ENCODE results near the gene TCF19.

The TCF19 gene, protein sequence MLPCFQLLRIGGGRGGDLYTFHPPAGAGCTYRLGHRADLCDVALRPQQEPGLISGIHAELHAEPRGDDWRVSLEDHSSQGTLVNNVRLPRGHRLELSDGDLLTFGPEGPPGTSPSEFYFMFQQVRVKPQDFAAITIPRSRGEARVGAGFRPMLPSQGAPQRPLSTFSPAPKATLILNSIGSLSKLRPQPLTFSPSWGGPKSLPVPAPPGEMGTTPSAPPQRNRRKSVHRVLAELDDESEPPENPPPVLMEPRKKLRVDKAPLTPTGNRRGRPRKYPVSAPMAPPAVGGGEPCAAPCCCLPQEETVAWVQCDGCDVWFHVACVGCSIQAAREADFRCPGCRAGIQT
- 21.0 to 40.8 (median 30.1) reads per million in 4 experiments for total RNA-seq

DNA sequence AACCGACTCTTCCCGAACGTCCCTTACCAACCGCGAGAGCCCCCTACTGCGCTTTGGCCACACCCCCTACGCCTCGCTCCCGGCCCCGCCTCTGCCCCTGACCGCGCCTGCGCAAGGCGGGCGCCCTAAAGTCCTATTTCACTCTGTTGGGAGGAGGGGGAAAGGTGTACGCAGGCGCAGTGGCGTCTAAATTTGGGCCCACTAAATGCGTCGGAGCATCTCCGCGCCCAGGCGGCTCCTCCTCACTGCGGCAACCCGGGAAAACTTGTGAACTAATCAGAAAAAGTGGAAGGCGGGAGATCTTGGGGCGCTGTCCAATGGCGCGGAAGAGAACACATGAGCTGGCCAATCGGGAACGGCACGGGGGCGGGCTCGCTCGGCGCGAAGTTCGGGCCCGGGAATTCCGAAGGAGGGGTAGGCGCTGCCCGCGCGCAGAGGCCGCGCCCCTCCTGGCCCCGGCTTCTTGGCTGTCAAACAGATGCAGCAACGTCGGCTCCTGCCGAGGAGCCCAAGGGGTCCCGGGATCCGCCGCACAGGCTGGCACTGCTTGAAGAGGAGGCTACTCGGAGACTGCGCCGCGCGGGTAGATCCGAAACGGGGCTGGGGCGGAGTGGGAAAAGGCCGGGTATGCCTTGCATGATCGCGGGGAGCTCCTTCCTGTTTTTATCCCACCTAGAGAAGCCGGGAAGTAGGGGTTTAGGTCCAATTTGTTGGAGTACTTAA is at the start of gene TCF19:
TSS of gene TCF19 (plus strand) at position 450 of the 723 bp plus-strand sequence. CDS start 881 bp downstream, outside the sequence.
- peak; percentile 99 for DNase-seq

DNA sequence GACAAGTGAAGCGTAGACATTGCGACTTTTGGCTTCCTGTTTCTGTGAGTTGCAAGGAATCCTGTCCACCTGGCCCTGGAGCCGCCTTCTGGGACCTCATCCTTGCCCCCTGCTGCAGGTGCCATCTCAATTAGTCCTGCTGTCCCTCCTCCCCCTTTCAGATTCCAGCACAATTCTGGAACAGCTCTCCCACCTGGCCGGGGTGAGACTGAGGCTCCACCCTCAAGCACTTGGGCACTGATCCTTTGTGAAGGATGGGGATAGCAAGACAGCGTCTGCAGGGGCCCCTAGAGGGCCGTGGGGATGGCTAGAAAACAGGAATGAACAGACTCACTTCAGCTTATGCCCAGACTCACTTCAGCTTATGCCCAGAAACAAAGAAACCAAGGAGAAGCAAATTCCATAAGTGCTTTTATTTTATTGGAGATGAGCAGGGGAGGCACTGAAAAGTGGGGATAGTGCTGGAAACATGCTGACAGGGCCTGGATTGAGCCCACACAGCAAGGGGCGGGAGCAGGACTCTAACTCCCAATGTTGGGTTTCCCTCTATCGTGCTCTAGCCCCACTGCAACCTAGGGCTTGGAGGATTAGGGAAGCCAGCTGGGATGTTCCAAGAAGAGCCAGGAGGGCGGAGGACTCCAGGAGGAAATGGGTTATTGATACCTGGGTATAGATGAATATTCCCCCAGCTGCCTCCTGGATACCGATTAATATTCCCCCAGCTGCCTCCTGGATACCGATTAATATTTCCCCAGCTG is 47.4 kb upstream of the TCF19 start:
- DNase-seq: no peak

DNA sequence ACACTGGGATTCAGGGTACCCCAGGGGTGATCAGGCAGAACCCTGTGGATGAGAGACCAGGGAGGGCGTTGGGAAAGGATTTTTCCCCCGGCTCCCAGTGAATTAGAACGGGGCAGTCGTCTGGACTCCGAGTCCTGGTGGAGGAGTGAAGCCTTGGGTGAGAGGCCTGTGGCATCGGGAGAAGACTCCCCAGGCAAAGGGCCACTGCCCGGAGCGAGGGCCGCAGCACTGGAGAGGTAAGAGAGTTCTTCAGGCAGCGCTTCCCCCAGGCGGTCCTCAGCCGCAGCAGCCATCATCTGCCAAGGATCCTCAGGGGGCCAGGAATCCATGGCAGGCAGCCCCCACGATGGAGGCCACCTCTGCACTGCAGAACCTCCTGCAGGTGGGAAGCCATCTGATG is 46.7 kb upstream of the TCF19 start:
- DNase-seq: no peak

DNA sequence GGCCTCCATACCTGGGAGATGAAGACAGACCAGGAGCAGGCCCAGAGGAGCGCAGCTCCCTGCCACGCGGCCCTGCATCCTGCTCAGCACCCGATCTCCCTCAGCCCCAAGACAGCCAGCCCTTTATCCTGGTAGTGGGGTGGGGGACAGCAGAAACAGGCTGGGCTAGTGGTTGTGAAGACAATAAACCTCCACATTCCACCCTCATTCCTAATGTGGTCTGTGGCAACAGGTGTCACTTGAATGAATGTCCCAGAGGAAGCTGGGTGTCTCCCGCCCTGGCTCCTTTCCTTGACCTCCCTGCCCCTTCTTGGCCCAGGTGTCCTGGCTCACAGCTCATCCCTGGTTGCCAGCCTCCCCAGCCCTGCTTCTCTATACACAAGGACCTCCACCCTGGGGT is 45.9 kb upstream of the TCF19 start, which contains the start of gene C6orf15:
TSS of gene C6orf15 (minus strand) at position 98 of the 400 bp plus-strand sequence. CDS start at position 78, 20 bp downstream.
- DNase-seq: no peak

DNA sequence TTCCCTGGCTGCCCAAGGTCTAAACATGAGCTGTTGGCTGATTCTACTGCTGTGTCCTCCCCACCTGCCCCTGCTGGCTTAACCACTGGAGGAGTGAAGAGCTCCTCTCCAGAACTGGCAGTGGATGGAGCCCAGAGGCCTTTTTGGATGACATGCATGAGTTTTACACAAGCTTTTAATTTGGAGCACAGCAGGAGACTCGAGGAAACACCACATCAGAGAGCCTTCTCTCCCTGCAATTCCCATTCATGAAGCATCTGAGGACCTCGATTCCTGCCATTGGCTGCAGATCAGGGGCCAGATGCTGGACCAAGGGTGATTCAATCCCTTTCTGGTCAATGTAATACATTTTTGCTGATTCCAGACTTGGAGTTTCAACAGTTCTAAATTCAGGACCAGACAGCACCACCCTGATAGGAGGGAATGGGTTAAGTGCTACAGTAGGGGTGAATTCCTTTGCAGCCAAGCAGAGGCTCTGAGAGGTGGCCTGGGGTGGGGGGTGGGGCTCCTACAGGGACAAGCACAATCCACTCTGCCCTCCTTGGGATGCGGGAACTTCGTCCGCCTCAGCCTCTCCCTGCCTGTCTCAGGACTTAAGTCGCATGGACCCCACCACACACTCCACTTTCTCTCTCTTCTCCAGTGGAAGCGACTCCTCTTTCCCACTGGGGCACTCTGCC is 44.4 kb upstream of the TCF19 start:
- DNase-seq: no peak

DNA sequence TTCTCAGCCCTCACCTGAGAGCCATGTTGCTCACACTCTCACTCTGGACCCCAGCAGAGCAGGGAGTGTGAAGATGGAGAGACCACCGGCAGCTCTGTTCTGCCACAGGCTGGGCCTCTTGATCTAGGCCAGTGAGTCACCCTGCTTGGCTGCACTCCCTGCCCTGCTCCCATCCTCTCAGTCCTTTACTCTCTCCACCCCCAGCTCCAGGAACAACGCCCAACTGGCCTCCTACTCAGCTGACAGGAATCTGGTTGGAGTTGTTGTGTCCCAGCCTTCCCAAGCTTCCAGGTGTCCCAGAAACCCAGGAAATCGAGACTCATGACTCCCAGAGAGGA is 43.9 kb upstream of the TCF19 start, which contains the start of gene PSORS1C1:
TSS of gene PSORS1C1 (plus strand) at position 260 of the 338 bp plus-strand sequence. CDS start 14,833 bp downstream, outside the sequence.
- no peak for DNase-seq

DNA sequence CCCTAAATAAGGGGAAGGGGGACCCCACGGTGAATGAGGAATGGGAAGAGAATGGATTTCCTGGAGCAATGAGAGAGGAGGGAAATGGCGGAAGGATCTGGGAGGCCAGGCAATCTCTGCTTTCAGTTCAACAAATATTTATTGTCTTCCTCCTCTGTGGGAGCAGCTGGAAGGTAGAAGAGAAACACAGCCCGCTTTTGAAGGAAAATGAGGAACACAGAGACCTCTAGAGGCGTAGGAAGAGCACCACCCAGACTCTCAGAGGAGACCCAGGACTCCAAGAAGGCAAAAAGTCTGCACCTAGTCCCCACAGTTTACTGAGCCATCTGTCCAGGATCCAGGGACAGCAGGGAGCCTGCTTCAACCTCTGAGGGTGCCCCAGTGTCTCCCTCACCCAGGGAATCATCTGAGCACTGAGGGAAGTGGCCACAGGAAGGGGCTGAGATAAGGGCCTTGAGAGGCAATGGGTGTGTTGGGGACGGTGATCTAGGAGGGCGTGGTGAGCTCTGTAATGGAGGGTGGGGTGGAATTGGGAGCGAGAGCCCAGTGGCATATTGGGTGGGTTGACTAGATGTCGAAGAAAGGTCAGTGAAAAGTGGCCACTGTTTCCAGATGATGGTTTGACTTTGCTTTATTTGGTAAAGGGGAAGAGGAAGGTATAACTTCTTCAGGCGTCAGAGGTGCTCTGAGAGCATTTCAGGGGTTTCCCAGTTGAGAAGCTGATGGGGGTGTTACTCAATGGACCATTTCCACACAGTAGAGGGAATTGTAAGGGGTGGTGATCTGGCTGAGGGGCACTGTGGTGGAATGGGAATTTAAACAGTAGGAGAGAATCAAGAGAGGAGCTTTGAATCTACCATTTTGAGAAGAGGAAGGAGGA is 43.2 kb upstream of the TCF19 start:
- no peak for DNase-seq

DNA sequence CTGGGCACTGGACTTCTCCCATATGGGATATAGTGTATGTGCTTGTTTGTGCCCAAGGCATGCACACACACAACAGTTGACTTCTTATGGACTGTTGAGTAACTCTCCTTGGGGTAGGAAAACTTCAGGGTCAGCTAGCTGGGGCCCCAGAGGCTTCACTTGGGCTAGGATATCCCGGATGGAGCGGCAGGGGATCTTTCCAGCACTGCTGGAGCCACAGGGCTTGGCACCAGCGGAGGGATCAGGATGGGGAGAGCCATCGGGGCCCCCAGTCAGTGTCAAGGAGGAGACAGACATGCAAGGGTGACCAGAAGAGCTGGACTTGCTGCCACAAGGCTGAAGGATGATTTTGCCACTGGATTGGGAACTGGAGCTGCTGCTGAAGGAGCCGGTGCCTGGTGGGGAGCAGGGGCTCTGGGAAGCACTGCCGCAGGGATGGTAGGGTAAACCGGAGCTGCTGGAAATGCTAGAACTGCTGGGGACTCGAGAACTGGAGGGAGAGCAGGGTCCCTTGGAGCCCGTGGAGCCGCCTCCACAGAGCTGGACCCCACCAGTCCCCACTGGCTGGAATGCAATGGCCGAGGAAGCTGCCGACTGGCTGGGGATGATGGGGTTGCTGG is 42.3 kb upstream of the TCF19 start:
- DNase-seq: no peak

DNA sequence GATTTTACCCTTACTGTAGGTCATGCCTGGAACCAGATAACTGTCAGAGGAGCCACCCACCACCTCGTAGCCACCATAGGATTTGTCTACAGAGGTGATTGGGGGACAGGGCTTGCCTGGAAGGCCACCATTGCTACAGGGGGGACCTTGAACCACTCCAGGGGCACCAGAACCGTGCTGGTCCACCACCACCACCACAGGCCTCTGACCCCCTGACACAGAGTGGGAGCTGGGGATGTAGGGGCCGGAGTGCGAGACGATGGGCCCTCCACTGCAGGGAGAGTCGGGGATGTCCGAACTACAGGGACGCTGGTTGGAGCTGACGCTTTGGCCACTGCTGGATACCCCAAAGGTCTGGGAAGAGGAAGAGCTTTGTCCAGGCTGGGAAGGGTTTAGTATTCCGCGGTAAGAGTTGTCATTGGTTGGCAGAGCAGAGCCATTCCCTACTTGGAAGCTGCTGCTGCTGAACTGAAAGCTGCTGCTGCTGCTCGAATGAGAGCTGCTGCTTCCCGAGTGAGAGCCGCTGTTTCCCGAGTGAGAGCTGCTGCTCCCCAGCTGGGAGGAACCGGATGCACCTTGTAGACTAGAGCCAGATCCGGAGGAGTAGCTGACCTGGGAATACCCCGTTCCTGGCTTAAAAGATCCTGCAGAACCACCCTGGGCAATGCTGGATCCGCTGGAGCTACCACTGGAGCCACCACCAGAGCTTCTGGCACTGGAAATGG is 41.6 kb upstream of the TCF19 start:
- no peak for DNase-seq

DNA sequence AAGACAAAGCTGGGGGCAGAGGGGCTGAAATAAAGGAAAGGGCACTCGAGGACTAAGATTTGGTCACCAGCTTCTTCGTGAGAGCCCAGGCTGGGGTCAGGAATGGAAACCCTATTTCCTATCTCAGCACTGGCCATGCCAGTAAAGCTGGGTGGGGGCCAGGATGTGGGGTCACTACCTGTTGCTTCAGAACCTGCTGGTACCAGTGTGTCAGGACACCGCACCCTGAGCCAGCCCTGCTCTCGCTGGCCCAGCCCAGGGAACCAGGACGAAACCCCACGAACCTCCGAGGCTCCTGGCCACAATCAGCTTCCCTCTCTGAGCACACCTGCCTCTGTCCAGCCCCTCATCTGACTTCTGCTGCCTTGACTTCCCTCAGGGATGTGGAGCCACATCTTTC is 40.2 kb upstream of the TCF19 start:
- DNase-seq: no peak

DNA sequence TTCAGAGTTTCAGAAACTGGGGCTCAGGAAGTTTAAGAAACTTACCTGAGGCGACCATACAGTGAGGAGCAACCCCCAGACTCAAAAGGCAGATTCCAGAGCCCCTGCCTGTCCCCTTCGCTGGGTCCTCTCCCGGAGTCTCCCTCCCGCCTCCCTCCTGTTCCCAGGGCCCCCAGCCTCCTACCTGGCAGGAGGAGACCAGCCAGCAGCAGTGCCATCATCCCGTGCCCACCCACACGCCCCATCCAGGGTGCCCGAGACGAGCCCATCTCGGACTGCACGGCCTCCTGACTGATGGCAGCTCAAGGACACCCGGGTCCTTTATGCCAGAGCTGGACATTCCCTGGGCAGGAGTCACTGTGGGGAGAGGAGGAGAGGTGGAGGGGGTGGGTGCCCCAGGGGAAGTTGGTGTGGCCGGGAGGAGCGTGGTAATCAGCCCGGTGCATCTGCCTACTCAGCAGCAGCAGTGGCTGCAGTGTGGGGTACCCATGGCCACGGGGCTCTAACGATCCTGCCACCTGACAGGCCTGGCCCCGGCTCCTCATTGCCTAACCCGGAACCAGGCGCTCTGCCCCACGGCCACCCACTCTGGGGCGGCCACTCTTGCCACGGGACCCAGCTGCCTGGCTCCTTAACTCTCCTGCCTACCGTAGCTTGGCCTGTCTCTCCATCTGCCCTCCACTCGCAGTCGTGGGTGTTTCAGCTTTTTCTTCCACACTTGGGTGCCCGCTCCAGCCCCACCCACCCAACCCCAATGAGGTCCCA is 38.1 kb upstream of the TCF19 start, which contains the start of gene CDSN:
TSS of gene CDSN (minus strand) at position 296 of the 765 bp plus-strand sequence. CDS start at position 269, 27 bp downstream.
- DNase-seq: no peak

DNA sequence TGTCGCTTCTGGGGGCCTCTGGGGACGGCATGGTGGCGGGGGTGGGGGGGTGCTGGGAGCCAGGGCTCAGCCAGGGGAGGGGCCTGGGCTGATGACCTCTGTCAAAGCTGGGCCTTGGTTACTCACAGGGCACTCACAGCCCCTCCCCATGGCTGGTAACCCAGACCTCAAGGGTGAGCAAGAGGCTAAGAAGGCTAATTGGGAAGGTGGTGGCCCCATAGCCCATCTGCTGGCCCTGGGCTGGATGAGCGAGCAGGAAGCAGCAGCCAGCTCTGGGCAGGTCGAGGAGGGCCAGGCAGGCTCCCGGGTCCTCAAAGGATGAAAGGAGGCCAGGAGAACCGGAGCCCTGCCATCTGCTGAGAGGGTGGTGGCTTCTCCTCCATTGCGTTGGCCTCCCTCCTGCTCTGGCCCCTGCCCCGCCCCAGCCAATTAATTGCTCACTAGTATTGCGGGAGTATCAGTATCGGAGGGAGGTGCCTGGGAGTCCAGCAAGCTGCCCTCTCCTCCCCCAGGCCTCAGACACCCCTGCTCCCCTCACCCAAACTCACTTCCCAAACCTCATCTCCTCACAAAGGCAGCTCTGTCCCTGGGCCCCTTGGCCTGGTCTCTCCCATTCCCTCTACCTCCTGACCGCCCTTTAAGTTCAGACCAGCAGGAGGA is 37.1 kb upstream of the TCF19 start:
- no peak for DNase-seq

DNA sequence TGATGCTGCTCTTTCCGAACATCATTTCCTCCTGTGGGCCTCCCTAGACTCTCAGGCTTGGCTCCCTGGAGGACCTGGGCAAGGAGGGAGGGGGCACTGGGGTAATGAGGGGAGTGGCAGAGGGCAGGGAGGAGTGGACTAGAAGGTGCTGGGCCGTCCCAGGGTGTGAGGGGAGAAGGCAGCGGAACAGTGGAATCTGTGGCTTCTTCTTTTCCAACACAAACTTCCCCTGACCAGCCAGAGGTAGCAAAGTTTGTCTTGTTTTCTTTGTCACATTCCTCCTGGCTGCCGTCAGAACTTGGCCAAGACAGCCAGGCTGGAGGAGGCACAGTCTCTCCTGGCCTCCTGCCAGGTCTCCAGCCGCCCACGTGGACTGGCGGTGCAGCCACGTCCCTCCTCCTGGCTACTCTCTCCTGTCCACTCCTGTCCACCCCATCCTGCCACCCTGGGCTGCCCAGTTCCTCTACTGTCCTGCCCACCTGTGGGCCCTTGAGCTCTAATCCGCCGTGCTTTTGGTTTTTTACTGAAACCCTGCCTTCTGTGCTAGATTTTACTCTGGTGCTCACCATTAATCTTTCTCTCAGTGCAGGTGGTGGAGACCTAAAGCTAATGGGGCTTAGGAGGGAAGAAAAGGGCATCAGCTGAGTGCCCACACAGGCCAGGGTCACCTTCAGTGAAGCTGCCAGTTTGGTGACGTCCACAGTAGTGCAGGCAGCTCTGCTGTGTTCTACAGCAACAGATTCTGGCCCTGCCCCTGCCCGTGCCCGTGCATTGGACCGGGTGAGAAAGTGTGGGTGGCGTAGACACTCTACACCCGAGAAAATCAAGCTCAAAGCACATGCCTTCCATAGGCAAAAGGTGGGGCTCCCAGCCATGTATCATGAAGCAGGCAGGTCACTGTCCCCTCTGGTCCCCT is 35.3 kb upstream of the TCF19 start:
- DNase-seq: no peak

DNA sequence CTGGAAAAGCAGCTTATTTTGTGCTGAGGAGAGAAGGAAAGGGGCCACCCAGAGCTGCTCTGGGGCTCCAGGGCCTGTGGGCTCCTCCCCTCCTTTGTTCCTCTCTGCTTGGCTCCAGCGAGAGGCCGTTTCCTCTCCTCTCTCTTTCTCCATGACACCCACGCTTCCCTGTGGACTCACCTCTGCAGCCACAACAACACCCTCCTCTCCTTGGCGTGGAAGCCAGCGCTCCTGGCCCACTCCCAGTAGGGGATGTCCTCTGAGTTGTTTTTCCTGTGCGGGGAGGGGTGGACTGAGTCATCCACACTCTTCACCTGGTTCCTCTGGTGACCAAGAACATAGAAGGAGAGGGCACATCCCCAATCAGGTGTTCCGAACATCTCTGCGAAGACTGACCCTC is 33.2 kb upstream of the TCF19 start:
- no peak for DNase-seq

DNA sequence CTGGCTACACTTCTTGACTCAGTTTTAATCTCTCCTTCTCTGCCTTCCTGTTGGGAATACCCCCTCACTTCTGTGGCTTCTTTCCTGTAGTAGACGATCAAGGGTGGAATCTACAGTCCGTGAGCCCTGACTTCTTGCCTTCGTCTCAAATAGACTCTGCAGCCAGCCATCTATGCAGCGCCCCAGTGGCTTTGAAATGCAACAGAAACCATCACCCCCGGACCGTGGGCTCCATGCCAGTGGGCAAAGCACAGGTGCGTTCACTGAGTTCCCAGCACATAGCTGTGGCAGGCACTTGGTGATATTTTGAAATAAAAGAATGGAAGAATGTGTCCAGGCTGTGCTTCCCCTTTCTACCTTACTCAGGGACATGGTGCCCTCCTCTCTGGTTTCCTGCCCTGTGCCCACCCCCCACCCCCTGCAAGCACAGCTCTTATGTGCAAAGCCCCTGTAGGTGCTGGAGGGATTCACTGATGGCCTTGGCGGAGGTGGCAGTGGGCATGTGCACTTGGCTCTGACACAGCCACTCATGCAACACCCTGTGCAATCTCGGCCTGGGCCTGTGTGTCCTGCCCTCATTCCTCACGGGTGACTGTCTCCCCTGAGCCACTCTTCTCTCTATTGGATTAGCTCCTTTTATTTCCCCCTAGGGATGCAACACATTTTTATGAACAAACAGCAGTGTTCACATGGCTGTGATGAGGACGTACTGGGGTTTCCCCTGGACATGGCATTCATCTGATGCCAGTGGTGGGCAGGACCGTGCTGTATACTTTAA is 32.6 kb upstream of the TCF19 start:
- no peak for DNase-seq

DNA sequence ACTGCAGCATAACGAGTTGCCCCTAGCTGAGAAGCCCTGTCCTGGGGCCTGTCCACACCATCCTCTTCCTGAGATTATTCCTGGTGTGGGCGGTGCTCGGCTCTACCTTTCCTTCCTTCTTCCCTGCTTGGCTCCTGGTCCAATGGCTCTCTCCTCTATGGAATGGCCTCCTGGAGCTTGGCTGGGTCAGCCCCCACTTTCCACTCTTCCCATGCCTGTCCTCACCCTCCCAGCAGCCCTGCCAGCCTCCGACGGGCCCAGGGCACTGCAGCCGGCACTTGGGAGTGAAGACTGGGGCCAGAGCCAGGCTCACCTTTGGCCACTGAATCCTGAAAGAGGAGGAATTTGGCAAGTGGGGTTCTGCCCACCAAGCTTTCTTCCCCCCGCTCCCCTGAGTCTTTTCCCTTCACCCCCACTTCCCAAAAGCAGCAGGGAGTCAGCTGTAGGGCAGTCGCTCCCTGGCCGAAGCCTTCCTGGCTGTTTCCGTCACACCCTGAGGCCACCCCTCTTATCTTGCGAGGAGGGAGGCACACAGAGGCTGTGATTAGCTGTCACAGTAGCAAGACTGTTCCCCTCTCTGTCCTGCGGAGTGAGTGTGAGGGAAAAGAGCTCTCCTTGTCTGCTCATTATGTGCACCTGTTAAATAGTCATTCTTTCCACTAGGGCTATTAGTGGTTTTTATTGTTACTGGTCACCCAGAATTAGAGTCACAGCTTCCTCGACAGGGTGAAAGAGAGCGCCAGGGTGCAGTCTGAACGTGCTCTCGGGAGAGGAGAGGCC is 31.8 kb upstream of the TCF19 start:
- DNase-seq: no peak
